ENCODE measurements around the gene LMAN1L.

Gene LMAN1L

GRCh38 chr15:74800559-74801094, 12.0 kb upstream of the LMAN1L start:
- H3K36me3 ChIP-seq (ENCODE audit: control insufficient read depth, insufficient read depth, low read length), result no peaks in the 10 kb centered on the region
- H3K4me1 ChIP-seq, result no peaks in the 10 kb centered on the region

GRCh38 chr15:74801311-74801997, 11.2 kb upstream of the LMAN1L start:
- H3K36me3 ChIP-seq (ENCODE audit: control insufficient read depth, insufficient read depth, low read length), result no peaks in the 10 kb centered on the region
- no peaks in the 10 kb centered on the region for H3K4me1 ChIP-seq
- H3K4me3 ChIP-seq (ENCODE audit: low read depth, low read length), result no peak overlapping the region
- no peak for TF ChIP-seq CTCF (IDR thresholded peaks at IDR 0.05)
- H2AFZ ChIP-seq, result no peak overlapping the region
- no peak overlapping the region for H3K4me2 ChIP-seq (ENCODE audit: low read length)
- H3K79me2 ChIP-seq, result no peaks in the 10 kb centered on the region
- no peak overlapping the region for H3K27ac ChIP-seq
- no peaks in the 10 kb centered on the region for H3K9me3 ChIP-seq (ENCODE audit: control insufficient read depth, low read length)
- H3K9ac ChIP-seq, result no peak overlapping the region
- no peaks in the 10 kb centered on the region for H3K27me3 ChIP-seq (ENCODE audit: control insufficient read depth, insufficient read depth, low read length)

More at GRCh38 chr15:74800559-74801094, 12.0 kb upstream of the LMAN1L start:
- Histone ChIP-seq H3K9me3 (ENCODE audit: control insufficient read depth, low read length) (no peaks in the 10 kb centered on the region), H3K27ac (no peak overlapping the region), H3K79me2 (no peaks in the 10 kb centered on the region), H3K27me3 (ENCODE audit: control insufficient read depth, insufficient read depth, low read length) (no peaks in the 10 kb centered on the region), H2AFZ (no peak overlapping the region), H3K4me2 (ENCODE audit: low read length) (no peak overlapping the region), H3K4me3 (ENCODE audit: low read depth, low read length) (no peak overlapping the region), H3K9ac (no peak overlapping the region)
- no peak for TF ChIP-seq CTCF (IDR thresholded peaks at IDR 0.05)

GRCh38 chr15:74802290-74802689, 10.3 kb upstream of the LMAN1L start:
- no peaks in the 10 kb centered on the region for H3K27me3 ChIP-seq (ENCODE audit: control insufficient read depth, insufficient read depth, low read length)
- H3K4me3 ChIP-seq (ENCODE audit: low read depth, low read length), result no peak overlapping the region
- no peaks in the 10 kb centered on the region for H3K4me1 ChIP-seq
- no peaks in the 10 kb centered on the region for H3K79me2 ChIP-seq
- no peak overlapping the region for H3K27ac ChIP-seq
- H3K9me3 ChIP-seq (ENCODE audit: control insufficient read depth, low read length), result no peaks in the 10 kb centered on the region
- no peak overlapping the region for H3K4me2 ChIP-seq (ENCODE audit: low read length)
- no peak for TF ChIP-seq CTCF (IDR thresholded peaks at IDR 0.05)
- no peak overlapping the region for H3K9ac ChIP-seq
- H2AFZ ChIP-seq, result no peak overlapping the region
- no peaks in the 10 kb centered on the region for H3K36me3 ChIP-seq (ENCODE audit: control insufficient read depth, insufficient read depth, low read length)

GRCh38 chr15:74802862-74803447, 9.7 kb upstream of the LMAN1L start:
- Histone ChIP-seq H3K36me3 (ENCODE audit: control insufficient read depth, insufficient read depth, low read length) (no peaks in the 10 kb centered on the region), H3K4me3 (ENCODE audit: low read depth, low read length) (no peak overlapping the region), H3K79me2 (no peaks in the 10 kb centered on the region), H3K4me1 (no peaks in the 10 kb centered on the region), H3K4me2 (ENCODE audit: low read length) (no peak overlapping the region), H3K9me3 (ENCODE audit: control insufficient read depth, low read length) (no peaks in the 10 kb centered on the region), H3K27me3 (ENCODE audit: control insufficient read depth, insufficient read depth, low read length) (no peaks in the 10 kb centered on the region), H3K27ac (no peak overlapping the region), H2AFZ (no peak overlapping the region), H3K9ac (no peak overlapping the region)
- no peak for TF ChIP-seq CTCF (IDR thresholded peaks at IDR 0.05)
